IPS-18c (cell line): ENCODE measurements around the gene TRIM2.
"Not testable (repeated sequence)": the region's sequence is repeated elsewhere in the genome, so short reads cannot be mapped to it uniquely, and the experiment has no call there.

Source experiments
- H3K4me3 ChIP-seq: 2 replicates; pipeline ENCODE4 v1.7.0; 2013; ENCODE audit warnings: low read depth, mild to moderate bottlenecking, low read length, moderate library complexity; ENCODE audit not compliant: insufficient read depth
- H3K9me3 ChIP-seq: one replicate; pipeline ENCODE4 v1.6.1; 2013; ENCODE audit warnings: mild to moderate bottlenecking, low read length, moderate library complexity; ENCODE audit not compliant: control insufficient read depth, insufficient read depth

Gene TRIM2

DNA sequence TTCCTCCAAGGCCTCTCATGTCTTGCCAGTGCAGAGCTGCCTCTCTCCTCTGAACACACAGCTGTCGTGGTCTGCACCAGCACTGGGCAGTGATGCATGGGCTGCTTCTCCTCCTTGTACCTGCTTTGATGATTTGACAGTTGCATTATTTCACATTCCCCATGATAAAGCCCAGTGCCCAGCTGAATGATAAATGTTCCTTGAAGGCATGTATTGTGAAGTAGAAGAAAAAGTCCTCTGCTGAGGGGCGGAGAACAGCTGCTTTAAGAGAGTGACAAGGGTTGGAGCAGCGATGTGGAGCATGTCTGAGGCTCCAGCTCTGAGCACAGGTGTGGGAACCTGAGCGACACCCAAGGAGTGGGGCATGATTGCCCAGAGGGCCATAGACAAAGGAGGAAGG is 21.1 kb upstream of the TRIM2 start:
- no peak overlapping the region for H3K4me3 ChIP-seq
- H3K9me3 ChIP-seq, result peaks cover 4% of the 10 kb centered on the region

DNA sequence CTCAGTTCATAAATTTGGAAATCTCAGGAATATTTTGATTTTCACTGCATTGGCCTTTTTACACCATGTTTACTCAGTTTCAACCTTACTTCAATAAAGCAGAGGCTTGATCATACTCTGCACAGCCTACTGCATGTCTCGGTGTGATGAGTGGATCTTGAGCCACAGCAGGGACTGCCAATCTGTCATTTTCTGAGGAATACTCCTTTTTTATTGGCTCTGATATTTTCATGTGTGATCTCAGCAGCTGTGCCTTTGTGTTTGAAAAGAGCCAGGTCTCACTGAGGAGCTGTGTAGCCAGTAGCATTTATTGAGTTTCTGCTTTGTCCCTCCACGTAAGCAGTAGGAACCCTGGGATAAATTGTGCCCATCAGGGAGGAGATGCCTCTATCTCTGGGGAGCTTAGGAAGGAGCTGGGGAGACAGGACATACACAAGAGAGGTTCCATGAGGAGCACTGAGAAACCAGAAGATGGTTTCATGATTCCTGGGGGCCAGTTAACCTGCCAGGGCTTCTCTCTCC is 18.9 kb upstream of the TRIM2 start:
- Histone ChIP-seq H3K9me3 (peaks cover 4% of the 10 kb centered on the region), H3K4me3 (no peak overlapping the region)

DNA sequence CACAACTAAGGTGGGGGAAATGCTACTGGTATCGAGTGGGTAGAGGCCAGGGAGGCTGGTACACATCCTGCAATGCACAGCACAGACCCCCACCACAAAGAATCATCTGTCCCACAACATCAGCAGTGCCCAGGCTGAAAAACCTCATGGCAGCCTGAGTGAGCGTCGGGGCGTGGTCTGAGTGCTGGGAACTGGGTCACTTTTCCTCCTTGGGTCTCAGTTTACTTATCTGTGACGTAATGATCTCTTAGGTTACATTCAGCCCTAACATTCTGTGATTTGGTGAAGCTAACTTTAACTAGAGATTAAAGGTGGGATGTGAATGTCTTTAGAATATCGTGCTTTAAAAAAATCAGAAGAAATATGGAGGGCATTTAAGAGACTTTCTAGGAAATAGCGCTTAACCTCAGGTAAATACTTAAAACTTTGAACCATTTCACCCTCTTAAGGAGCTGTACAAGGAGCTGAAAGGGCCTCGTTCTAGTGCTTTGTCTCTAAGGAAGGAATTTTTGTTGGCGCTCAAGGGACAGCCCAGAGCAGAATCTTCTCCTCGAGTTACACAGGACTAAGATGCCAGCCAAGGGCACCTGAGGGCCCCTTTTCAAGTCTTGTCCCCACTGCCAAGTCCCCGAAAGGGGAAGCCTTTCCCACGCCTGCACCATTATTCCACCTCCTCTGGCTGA is 18.1 kb upstream of the TRIM2 start:
- H3K9me3 ChIP-seq, result peaks cover 4% of the 10 kb centered on the region
- H3K4me3 ChIP-seq, result no peak overlapping the region

DNA sequence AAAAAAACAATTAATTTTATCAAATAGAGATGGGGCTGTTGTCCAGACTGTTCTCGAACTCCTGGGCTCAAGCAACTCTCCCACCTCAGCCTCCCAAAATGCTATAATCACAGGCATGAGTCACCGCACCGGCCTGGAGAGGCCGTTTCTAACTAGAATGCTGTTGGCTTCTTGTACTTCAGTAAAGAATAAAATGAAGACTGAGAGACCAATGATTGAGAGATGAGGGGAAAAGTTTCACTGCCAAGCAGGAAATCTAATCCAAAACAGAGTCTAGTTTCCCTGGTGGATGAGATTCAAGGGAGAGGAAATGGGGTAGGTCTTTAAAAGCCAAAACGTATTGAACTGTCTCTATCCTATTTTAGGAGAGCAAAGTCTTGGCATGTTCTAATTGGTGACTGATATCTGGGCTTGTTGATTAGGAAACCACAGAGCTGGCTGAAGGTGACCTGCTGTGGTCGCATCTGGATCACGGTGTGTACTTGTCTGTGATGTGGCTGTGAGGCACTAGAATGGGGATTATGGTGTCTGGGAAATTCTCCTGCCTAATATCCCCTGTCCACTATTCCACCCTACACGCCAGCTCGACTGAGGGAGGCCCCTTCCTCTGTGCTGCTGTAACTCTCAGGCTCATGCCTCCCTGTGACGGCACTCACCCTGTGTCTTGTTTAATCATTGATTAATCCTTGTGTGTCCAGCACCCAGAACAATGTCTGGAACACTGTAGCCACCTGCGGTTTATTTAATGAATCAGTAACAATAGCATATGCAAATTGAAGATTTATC is 15.0 kb upstream of the TRIM2 start:
- H3K4me3 ChIP-seq, result no peak overlapping the region
- H3K9me3 ChIP-seq, result no peaks in the 10 kb centered on the region

DNA sequence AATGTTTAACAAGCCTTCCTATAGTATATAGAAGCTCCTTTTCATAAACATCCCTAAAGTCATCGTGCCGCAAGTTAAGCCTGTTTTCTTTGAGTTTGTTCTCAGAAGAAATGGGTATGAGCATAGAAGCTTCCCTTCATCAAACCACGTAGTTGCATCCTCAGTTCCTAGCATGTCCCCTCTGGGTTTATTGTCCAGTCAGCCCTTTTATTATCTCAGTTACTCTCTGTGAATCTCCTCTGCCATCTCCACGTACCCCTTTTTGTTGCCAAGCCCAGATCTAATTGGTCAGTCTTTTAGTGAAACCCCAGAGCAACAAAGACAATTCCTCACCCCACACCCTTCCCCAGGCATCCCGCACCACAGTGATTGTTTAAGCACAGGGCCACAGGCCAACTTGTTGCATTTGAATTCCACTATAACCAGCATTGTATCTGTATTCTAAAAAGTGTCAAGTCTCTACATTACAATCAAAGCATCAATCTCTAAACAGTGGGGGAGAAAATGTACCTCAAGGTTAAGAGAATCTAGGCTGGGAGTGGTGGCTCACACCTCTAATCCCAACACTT is 12.4 kb upstream of the TRIM2 start:
- no peak overlapping the region for H3K4me3 ChIP-seq
- no peaks in the 10 kb centered on the region for H3K9me3 ChIP-seq

DNA sequence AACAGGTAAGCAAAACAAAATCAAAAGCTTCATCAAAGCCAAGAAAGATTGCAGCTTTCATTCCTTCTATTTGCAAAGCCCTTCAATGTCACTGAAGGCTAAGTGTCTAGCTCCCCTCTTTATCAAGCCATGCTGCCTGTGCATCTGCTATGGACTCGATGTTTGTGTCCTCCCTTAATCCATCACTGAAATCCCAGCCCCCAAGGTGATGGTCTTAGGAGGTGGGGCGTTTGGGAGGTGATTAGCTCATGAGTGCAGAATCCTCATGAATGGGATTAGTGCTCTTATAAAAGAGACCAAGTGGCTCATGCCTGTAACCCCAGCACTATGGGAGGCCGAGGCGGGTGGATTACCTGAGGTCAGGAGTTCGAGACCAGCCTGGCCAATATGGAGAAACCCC is 6.9 kb upstream of the TRIM2 start:
- Histone ChIP-seq H3K9me3 (no peaks in the 10 kb centered on the region), H3K4me3 (no peak overlapping the region)

DNA sequence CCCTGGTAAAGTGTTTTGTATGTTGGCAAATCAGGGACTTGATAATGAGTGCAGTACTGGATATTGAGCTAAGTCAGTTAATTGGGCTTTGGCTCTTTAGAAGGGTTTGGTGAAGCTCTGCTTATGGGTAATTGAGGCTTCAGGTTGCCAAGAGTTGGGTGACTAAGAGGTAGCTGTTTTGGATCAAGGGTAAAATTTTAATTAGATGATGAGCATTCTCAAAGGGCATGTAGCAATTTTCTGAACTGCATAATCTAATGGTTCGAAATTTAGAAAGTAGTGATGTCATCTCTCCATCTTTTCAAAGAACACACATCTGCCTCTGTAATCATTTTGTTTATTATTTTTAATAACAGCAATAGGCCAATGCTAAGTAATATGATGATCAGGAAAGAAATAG is 5.5 kb upstream of the TRIM2 start:
- Histone ChIP-seq H3K4me3 (no peak overlapping the region), H3K9me3 (no peaks in the 10 kb centered on the region)

DNA sequence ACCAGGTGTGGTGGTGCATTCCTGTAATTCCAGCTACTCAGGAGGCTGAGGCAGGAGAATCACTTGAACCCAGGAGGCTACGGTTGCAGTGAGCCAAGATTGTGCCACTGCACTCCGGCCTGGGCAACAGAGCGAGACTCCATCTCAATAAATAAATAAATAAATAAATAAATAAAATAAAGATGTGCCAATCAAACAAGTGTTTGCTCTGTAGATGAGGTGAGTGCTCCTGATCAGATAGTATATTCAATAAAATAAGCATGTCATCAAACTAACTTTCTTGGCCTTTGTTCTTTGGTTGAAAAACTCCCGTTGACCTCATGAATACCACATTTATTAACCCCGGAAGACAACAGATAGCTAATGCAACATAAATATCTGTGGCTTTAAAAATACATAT is 497 bp upstream of the TRIM2 start:
- not testable (repeated sequence) for H3K9me3 ChIP-seq
- peak overlapping the region; percentile 58; the same call in 1 of the 2 replicates for H3K4me3 ChIP-seq

DNA sequence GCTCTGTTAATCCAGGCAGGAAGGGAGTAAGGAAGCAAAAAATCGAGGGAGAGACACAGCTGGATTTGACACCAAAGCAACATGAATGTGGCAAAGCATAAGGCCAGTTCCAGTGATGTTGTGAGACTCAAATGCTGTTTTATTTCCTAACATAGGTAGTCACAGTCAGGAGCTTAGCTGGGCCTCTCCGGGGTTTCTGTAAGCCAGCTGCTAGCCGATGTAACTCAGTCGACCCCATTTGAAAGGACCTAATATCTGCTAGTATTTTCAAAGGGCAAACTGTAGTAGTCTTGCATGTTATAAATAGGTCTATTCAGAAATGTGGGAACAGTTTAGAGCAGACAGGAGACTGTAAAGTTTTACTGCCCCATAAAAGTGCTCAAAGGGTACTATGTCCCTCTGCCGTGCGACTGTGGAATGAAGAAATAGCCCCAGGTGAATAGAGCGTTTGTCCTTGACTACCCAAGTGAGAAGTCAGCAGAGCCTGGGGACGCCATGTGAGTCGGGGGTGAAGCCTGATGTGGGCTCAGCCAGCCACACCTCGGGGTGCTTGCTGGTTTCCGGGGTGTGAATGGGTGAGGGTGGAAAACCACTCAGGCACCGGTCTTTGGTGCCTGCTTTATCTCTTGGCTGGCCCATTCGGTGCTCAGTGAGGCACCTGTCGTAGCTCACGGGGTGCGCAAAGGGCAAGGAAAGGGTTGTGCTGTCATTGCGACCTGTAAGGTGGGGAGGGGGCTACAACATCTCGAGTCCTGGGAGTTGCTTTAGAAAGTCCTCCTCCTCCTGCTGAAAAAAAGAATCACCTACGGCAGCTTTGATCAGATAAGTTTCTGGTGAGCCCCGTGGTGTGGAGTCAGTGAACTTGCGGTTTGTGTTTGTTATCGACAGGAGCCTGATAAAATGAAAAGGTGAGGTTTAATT is 745 bp downstream of the TRIM2 start:
- no peaks in the 10 kb centered on the region for H3K9me3 ChIP-seq
- H3K4me3 ChIP-seq, result peak overlapping the region; percentile 58

DNA sequence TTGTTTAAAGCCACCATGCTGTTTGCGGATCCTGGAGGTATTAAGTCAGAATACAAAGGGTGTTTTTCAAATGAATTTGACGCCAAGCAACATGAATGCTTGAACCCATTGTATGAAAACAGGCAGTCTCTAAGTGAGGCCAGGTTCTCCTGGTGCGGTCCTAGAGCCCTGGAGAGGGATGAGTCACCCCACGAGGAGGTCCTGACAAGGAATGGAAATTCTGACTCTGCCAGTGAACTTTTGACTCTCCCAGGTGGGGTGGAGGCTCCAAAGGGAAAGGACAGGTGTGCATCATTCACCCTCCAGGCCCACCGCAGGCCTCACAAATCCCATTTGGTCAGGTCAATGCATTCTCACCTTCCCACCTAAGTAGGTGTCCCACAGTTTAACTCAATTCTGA is 1.5 kb downstream of the TRIM2 start:
- Histone ChIP-seq H3K4me3 (peak overlapping the region; percentile 58; the same call in 1 of the 2 replicates), H3K9me3 (no peaks in the 10 kb centered on the region)

DNA sequence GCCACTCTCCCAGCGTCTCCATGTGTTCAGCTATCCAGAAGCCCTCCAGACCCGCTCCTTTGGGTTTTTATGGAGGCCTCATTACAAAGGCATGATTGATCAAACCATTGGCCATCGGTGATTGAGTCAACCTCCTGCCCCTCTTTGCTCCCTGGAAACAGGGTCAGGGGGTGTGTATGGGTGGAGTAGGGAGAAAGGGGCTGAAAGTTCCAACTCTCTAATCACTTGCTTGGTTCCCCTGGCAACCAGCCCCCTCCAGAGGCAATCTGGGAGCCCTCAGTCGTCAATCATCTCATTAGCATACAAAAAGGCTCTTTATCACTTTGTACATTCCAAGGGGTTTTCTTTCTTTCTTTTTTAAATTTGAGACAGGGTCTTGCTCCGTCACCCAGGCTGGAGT is 2.3 kb downstream of the TRIM2 start:
- H3K4me3 ChIP-seq, result peak overlapping the region; percentile 58
- no peaks in the 10 kb centered on the region for H3K9me3 ChIP-seq

DNA sequence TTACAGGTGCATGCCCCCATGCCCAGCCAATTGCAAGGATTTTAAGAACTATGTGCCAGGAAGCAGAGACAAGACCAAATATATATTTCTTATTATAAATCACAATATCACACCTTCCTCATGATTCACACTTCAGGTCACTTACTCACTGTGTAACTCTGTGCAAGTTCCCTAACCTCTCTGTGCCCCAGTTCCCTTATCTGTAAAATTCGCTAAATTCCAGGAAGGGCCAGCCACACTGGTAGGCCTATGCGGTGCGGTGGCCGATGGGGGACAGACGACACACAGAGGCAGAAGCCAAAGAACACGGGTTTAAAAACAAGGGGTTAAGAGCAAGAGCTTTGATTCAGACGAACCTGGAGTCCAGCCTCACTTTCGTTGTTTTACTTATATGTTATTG is 2.8 kb downstream of the TRIM2 start:
- Histone ChIP-seq H3K9me3 (no peaks in the 10 kb centered on the region), H3K4me3 (no peak overlapping the region; the same call in 1 of the 2 replicates)

DNA sequence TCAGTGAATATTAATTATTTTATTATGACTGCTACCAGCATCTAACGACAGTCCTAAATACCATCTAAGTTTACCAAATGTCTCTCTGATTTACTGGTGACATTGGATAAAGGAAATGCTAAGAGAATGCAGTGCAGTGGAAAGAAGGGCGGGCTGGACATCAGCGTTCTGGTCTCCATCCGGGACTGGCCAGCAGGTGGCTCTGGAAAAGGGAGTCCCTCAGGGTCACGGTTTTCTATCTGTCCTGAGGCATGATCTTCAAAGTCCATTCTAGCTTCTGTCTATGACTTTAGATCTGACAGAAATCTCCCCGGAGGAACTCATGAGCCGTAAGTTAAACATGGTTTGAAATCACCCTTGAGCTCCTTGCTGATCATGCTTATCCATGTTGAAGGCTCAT is 3.3 kb downstream of the TRIM2 start:
- Histone ChIP-seq H3K4me3 (no peak overlapping the region), H3K9me3 (no peaks in the 10 kb centered on the region)

DNA sequence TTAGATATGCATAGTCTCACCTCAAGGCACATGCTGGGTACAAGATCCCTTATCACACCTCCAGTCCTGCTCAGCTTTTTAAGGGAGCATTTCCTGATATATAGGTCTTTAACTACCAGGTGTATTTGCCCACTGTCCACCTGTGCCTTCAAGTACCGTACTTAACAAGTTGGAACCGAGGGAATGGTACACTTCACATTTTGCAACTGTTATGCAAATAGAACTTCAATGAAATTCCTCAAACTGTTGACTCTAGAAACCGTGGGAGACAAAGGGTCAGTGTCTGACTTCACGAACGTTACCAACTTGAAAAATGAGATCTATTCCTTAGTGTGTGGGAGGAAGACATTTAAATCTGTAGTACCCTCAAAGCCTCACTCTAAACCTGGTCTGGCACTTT is 5.2 kb downstream of the TRIM2 start:
- no peak overlapping the region; the same call in 1 of the 2 replicates for H3K4me3 ChIP-seq
- H3K9me3 ChIP-seq, result no peaks in the 10 kb centered on the region

DNA sequence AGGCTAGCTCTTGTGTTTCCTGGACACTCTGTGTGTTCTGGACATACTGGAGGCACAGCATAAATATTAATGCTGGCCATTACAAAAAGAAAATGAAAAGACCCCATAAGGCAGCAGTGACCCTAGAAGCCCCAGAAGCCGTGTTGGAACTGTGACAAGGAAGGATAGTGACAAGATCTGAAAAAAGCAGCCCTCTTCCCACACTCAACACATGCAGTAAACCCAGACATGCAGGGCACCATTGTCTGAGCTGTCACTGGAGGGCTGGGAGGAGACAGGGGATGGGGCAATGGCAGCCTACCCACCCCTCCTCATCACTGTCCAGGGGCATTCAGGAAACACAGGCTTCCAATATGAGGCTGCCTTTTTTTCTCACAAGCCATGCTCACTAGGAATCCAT is 6.5 kb downstream of the TRIM2 start:
- Histone ChIP-seq H3K9me3 (no peaks in the 10 kb centered on the region), H3K4me3 (no peak overlapping the region)

DNA sequence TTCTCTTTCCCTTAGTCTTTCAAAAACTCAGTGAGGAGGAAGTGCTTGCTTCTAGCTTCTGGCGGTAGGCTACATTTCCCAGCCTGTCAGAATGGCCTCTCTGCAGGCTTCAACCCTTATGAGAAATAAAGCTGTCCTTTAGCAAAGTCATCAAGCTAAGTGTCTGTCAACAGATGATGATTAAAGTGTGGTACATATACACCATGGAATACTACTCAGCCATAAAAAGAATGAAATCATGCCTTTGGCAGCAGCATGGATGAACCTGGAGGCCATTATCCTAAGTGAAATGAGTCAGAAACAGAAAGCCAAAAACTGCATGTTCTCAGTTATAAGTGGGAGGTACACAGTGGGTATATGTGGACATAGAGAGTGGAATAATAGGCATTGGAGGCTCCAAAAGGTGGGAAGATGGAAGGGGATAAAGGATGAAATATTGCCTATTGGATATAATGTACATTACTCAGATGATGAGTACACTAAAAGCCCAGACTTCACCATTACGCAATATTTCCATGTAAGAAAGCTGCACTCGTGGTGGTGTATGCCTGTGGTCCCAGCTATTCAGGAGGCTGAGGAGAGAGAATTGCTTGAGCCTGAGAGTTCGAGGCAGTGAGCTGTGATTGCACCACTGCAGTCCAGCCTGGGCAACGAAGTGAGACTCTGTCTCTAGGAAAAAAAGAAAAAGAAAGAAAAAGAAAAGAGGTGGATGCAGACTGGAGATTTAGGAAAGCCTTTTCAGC is 7.9 kb downstream of the TRIM2 start:
- no peaks in the 10 kb centered on the region for H3K9me3 ChIP-seq
- H3K4me3 ChIP-seq, result no peak overlapping the region

DNA sequence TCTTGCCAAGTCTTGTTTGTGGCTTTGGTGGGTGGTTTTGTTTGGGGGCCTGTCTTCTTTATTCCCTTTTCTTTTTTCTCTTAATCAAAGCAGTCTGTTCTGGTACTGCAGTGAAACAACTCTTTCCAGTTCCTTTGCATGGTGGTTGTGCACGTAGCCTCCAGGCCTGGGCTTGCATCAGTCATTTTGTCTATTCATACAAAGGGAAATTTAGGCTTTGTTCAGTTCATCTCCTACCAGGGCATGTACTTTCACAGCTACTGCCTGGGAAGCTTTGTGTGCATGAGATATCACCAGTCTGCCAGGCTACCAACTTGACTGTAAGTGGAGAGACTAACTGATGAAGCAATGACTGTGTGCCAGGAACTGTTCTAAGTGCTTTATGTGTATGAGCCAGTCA is 8.5 kb downstream of the TRIM2 start:
- Histone ChIP-seq H3K9me3 (no peaks in the 10 kb centered on the region), H3K4me3 (no peak overlapping the region)
